PC-9 (cell line): Measurements from ENCODE around the gene DSCAML1.

Source experiments
- CTCF ChIP-seq: fragments of 200-600 bp; sonication (generic); conservative IDR thresholded peaks from 2 replicates; pipeline ENCODE4 v1.6.1; 2017; ENCODE audit warnings: mixed run types, antibody characterized with exemption, mild to moderate bottlenecking, moderate library complexity
- EZH2 ChIP-seq: fragments of 200-600 bp; sonication (generic); IDR thresholded peaks from 2 replicates; pipeline ENCODE4 v1.8.0; 2017; ENCODE audit warnings: antibody characterized with exemption, low read depth

GRCh38 chr11:117720061-117720511, 76.9 kb downstream of the DSCAML1 start:
- TF ChIP-seq CTCF (no peak), EZH2 (no peak)
